Muscle of arm (tissue), 12 donors: ENCODE results near the gene TRIM52. TPM values are rescaled to one million over a fixed set of nuclear protein-coding genes. Genes with fewer than 3 reads are reported as not detected.
"Not testable (repeated sequence)": the region's sequence is repeated elsewhere in the genome, so short reads cannot be mapped to it uniquely, and the experiment has no call there.

Experiments
- DNase-seq: peaks from one replicate; pipeline ENCODE4 v3.0.0-alpha.2; 2013
- polyA plus RNA-seq, 12 donors: library from polyadenylated mRNA; unstranded; fragments of 120-200 nt; gene quantifications; one replicate each; pipeline ENCODE4 v1.2.1, GENCODE V29; 2013; ENCODE audit not compliant: insufficient read length in 12 of 12

The TRIM52 gene
- polyA plus RNA-seq, 12 donors, result 9.1 to 30.5 (median 20.4) TPM; not detected in 1

- no peak for DNase-seq
These were observed 42.2 kb downstream of the TRIM52 start for GRCh38 chr5:181218795-181219124.

DNA sequence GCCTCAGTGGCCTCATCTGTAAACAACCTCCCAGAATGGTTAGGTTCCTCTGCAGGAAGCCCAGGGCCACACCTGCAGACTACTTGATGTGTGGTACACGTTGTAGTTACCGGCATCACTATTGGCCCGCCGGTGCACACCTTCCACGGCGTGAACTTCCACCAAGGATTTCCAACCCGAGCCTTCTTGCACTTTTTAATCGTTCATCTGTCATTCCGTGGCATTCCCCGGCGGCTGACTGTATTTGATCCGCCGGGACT is 43.2 kb downstream of the TRIM52 start:
- DNase-seq, result no peak

DNA sequence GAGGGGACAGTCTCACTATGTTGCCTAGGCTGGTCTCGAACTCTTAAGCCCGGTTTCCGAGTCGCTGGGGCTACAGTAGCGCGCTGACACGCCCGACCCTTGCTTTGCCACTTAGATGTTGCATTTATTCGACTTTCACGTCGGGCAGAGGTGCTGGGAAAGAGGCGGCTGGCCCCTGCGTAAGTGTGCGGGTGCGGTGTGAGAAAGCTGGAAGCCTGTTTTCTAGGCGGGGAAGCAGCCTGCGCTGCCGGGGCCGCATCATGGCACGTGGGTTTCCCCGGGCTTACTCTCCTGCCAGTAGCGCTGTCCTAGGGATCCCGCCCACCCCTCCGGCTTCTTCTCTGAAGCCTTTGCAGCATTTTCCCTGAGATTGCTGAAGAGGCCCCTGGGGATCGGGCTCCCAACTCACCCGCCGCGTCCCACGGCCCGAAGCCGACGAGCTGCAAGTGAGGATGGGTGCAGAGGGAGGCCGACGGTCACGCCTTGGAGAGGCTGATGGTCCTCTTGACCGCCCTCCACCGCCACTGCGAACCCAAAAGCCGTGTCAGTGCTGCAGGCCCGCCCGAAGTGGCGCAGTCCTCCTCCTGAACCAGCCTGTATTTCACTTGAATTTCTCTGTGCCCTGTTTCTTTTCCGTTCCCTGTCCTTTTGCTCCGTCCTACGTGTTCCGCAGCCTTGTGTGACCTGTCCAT is 43.7 kb downstream of the TRIM52 start:
- DNase-seq, result peak; percentile 40

DNA sequence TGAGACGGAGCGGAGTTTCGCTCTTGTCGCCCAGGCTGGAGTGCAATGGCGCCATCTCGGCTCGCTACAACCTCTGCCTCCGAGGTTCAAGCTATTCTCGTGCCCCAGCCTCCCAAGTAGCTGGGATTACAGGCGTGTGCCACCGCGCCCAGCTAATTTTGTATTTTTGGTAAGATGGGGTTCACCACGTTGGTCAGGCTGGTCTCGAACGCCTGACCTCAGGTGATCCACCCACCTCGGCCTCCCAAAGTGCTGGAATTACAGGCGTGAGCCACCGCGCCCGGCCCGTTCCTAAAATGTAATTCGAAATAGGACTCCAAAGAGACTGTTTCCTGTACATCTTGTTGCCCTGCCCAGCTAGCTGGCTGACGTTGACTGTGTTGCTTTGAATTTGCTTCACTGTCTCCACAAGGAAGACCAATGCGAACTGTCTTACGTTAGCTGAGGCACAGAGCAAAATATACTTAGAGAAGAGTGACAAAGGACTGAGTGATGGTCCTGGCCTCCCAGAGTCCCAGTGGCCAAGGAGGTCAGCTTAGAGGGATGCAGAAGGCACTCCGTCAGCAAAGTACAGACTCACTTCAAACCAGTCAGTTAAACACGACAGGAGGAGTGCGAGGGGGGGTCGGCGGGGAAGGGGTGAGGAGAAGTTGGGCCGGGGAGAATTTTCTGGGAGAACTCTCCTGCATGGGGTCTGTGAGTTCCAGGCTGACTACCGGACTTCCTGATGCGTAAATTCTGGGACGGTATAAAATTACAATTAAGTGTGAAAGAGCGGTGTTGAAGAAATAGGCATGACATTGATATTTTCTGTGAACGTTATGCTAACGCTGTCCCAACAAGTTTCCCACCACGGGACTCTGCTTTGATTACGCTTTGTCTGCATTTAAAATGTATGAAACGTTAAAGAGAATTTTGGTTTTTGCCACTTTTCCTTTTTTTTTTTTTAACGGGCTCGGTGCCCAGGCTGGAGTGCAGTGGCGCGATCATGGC is 44.6 kb downstream of the TRIM52 start:
- DNase-seq, result no peak

- not testable (repeated sequence) for DNase-seq
These were observed 46.7 kb downstream of the TRIM52 start for GRCh38 chr5:181214249-181214648.

DNA sequence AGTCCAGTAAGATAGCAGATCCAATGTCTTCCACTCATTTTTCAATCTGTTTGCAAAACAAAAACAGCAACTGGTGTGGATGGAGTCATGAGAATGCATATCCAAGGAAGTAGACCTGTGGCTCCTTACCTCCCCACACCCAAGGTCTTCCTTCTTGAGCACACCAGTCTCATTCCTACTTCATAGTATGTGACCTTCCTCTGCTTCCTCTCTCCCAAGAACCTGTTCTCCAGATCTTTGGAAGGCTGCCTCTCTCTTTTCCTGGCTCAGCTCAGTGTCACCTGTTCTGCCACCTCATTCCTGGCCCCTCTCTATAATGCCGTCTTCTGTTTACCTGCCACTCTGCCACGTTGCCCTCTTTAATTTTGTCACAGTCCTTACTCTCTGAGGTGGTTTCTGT is 48.0 kb downstream of the TRIM52 start:
- DNase-seq, result no peak

GRCh38 chr5:181212080-181212479 is 48.9 kb downstream of the TRIM52 start:
- DNase-seq, result no peak

- DNase-seq, result no peak
These were observed 49.7 kb downstream of the TRIM52 start for GRCh38 chr5:181211208-181211607.

GRCh38 chr5:181210698-181211097 is 50.2 kb downstream of the TRIM52 start:
- not testable (repeated sequence) for DNase-seq

DNA sequence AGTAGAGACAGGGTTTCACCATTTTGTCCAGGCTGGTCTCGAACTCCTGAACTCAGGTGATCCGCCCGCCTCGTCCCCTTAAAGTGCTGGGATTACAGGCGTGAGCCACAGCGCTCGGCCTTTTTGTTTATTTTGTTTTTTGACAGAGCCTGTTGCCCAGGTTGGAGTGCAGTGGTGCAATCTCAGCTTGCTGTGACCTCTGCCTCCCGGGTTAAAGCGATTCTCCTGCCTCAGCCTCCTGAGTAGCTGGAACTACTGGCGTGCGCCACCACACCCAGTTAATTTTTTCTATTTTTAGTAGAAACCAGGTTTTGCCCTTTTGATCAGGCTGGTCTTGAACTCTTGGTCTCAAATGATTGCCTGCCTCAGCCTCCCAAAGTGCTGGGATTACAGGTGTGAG is 50.8 kb downstream of the TRIM52 start:
- DNase-seq, result not testable (repeated sequence)

- DNase-seq, result not testable (repeated sequence)
These were observed 51.9 kb downstream of the TRIM52 start for GRCh38 chr5:181209006-181209405.

GRCh38 chr5:181207960-181208253 is 53.0 kb downstream of the TRIM52 start:
- DNase-seq, result no peak

- peak; percentile 85 for DNase-seq
These were observed 53.6 kb downstream of the TRIM52 start for GRCh38 chr5:181207214-181207959.

- DNase-seq, result no peak
These were observed 54.9 kb downstream of the TRIM52 start for GRCh38 chr5:181205761-181206649.

Other genes starting within 250 kb of the TRIM52 start
- 10 to 100 TPM in 8 of 12 donors, 1 to 10 TPM in 3, not detected in 1; 6.2 to 20.8 (median 13.6) TPM for gene BTNL9, start 220.9 kb downstream of the TRIM52 start, polyA plus RNA-seq
- not detected for gene OR2V1, start 130.0 kb downstream of the TRIM52 start, polyA plus RNA-seq
- gene OR2V2, start 113.6 kb downstream of the TRIM52 start, polyA plus RNA-seq, result under 1 TPM in 2 of 12 donors, not detected in 10; 0.04 to 0.07 TPM
- 10 to 100 TPM in 9 of 12 donors, 1 to 10 TPM in 2, not detected in 1; 2.3 to 24.0 (median 13.9) TPM for gene TRIM7, start 55.9 kb downstream of the TRIM52 start, polyA plus RNA-seq
- 10 to 100 TPM in 11 of 12 donors, not detected in 1; 13.1 to 23.2 (median 16.6) TPM for gene TRIM41, start 37.9 kb downstream of the TRIM52 start, polyA plus RNA-seq
- 1,000 to 10,000 TPM in 11 of 12 donors, 100 to 1,000 TPM in 1; 840 to 3,401 (median 2,996) TPM for gene RACK1, start 17.2 kb downstream of the TRIM52 start, polyA plus RNA-seq
- not detected for gene OR4F3, start 106.1 kb upstream of the TRIM52 start, polyA plus RNA-seq